NCI-H2081 (cell line): Measurements from ENCODE around the gene MDP1.
"Not testable (repeated sequence)": the region's sequence is repeated elsewhere in the genome, so short reads cannot be mapped to it uniquely, and the experiment has no call there.

Experiments used
- DNase-seq, 2 experiments: peaks; one replicate each; lab custom pipeline; 2025; lab: John Stamatoyannopoulos, UW

MDP1 gene

DNA sequence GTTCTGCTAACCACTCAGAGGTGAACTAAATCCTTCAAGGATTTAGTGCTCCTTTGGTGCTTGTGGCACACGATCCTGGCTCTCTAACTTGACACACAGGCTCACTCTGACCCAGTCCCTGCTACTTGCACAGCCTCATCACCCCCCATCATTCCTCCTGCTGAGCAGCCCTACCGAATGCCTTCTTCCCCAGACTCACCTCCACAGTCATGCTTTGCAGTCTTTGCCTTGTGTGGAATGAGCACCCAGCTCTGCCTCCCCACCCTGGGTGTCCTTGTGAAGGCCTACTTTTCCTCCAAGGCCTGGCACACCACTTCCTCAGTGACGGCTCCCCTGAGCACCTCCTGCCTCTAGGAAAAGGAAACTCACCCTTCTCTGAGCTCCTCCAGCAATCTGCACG lies 34.5 kb upstream of the MDP1 start:
- no peak for DNase-seq

DNA sequence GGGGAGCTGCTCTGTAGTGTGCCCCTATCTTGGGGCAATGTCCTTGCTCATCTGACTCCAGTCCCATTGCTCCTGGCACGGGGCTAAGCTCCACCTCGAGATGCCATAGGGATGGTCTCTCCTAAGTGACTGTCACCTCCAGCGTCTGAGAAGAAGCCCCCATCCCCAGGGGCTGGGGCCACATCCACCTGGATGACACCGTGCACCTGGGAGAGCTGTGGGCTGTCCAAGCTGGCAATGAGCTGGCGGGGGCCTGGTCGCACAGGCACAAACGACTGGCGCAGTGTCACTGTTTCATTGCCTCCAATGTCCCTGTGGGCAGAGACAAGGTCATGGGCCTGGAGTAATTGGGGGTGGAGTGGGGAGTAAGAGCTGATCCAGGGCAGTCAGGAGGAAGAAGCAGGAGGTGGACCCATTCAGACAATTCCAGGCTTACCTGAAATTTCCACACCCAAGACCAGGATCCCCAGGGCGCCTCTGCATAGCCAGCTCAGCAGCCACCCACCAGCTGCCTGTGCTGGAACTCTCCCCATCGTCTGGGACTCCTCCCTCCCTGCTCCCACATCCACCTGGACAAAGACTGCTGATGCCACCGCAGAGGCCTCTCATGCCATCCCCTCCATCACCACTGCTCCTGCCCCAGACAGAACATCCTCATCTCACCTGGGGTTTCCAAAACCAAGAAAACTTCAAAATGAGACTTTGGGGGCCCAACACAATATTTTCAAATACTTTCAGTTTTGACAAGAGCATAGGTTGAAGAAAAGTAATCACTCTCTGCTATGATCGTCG lies 33.6 kb upstream of the MDP1 start:
- no peak for DNase-seq

DNA sequence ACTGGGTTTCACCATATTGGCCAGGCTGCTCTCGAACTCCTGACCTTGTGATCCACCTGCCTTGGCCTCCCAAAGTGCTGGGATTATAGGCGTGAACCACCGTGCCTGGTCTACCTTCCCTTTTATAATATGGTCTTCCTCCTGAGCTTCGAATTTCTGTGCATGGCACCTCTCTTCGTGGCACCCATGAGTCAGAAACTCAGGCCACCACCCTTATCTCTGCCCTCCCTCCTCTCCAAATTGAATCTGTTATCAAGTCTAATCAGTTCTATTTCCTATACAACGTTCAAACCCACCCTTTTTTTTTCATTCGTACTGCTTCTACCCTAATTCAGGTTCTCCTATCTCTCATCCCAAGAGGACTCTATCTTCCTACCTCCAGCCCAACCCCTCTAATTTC lies 31.6 kb upstream of the MDP1 start:
- DNase-seq = no peak

DNA sequence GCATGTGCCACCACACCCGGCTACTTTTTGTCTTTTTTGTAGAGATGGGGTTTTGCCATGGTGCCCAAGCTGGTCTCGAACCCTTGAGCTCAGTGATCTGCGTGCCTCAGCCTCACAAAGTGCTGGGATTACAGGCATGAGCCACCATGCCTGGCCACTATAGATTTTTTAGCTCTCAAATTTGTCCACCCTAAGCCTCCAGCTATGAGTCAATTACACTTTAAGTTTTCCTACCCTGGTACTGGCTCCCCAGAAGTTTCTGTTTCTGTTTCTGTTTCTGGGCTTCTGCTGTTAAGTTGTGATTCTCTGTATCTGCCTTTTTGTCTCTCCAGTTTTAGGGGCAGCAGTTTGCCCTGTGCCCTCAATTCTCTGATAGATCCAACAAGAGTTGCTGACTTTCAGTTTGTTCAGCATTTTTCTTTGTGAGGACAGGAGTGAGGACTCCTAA lies 30.9 kb upstream of the MDP1 start:
- no peak for DNase-seq

DNA sequence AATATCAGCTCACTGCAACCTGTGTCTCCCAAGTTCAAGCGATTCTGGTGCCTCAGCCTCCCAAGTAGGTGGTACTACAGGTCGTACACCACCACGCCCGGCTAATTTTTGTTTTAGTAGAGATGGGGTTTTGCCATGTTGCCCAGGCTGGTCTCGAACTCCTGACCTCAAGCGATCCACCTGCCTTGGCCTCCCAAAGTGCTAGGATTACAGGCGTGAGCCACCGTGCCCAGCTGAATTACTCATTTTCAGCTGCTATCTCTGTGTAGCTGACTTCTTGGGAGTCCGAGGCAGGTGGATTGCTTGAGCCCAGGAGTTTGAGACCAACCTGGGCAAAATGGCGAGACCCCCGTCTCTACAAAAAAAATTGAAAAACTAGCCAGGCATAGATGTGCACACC lies 29.5 kb upstream of the MDP1 start:
- DNase-seq = not testable (repeated sequence)

DNA sequence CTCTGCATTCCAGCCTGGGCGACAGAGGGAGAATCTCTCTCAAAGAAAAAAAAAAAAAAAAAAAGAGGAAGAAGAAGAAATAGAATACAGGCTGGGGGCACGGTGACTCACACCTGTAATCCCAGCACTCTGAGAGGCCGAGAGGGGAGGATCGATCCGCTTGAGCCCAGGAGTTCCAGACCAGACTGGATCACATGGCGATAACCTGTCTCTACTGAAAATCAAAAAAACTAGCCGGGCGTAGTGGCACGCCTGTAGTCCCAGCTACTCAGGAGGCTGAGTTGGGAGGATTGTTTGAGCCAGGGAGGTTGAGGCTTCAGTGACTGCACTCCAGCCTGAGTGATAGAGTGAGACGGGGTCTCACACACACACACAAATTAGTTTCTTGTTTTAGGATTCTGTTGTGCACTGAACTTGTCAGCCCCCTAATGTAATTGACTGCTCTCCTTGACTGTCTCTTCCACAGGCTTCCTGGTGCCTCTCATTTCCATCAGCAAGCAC lies 27.5 kb upstream of the MDP1 start:
- DNase-seq = no peak

DNA sequence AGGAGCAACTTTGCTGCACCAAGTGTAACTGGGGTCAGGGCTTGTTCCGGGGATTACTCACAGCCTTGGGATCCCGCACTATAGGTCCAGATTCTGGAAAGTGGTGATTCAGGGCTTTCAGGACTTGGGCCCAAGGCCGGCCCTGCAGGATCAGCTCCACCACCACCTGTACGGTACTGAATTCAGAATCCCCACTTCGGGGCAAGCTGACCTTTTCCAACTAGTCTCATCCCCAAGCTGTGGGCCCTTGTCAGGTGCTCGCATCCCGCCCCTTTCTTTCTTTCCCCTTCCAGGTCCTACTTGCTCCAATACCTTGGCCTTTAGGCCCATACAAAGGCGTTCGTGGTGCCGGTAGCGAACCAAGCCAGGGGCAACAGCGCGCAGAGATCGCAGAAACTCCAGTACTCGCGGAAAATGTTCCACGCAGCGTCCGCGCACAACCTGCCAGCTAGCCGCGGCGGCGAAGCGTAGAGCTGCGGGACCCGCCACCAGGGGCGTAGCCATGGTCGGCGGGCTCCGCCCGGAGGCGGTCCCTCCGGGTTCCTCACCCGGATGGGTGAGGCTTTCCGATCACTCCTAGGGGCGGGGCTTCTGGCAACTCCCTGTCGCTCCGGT lies 26.1 kb upstream of the MDP1 start:
- peak; percentile 91 to 92 for DNase-seq

DNA sequence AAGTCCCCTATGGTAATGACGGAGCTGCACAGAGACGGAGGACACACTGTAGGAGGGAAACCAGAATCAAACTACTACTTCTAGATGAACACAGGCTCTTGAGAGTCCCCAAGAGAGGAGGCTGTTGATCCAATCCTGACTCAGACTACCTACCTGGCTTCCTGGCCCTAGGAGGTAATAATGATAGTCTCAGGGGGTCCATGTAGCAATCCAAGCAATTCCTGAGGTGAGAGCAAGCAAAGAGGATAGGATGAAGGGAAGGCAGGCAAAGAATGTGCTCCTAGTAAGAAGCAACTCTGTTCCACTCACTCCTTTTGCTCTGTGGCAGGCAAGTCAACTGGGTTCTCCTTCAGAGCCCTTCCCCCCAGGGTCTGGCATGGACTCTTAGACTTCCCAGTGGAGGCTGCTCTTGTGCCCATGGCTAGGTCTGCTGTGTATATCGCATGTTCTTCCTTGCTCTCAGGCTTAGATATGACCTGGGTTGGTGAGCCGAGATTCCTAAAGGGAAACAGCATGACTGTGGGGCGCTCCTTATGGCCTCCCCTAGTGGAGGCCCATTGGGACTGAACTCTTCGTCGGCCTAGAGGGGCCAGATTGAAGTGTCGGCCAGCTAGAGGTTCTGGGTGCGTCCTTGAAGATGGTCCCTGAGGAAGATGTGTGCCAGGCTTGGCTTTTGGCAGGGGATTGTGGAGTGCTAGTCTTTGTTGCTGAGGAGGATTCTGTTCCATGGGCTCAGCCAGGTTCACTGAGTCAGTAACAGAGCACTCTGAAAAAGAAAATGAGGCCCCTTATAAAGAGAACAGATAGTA lies 24.4 kb upstream of the MDP1 start:
- DNase-seq = no peak

DNA sequence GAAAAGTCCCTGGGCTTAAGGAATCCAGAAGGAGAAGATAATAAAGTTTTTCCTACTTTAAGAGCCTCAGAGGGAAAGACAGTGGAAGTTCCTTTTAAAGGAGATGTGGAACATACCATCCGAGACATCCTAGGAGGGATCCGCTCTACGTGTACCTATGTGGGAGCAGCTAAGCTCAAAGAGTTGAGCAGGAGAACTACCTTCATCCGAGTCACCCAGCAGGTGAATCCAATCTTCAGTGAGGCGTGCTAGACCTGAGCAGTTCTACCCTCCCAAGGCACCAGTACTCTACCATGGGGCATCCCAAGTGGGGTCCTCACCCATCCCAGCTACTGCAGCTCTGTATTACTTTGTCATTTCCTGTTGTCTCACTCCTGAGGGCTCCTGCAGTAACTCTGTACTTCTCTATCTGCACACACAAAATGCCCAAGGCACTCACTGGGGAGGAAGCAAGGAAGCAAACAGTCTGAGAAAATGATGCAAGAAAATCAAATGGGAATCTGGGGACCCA lies 22.7 kb upstream of the MDP1 start:
- DNase-seq = no peak

DNA sequence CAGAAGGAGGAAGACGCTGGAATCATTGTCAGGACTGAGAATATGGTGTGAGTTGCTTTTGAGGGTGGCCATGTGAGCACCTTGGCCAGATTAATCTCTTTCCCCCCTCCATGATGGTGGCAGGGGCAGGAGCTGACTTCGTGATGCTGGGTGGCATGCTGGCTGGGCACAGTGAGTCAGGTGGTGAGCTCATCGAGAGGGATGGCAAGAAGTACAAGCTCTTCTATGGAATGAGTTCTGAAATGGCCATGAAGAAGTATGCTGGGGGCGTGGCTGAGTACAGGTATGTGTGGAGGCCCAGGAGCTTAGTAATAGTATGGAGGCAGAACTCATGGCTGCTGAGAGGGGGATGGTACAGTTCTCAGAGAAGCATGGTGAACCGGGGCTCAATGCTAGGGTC lies 22.3 kb upstream of the MDP1 start:
- DNase-seq = no peak

DNA sequence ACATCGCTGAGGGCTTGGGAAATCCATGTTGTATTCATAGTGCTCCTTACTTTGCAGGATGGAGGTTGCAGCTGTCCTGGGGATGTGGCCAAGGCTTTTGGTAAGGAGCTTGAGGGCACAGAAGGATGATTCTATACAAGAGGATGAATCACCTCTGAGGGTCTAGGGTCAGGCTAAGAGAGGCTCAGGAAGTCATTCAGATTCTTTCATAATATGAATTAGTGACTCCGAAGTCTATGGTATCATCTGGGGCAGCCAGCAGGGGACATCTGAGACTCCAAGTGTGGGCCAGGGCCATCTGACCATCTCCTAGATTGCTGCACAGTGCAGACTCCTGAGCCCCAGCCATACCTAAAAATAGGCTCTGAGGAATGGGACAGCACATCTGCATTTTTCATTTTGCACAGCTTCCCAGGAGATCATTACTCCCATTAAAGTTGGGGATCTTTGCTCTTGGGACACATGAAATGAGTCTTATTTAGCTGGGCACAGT lies 21.6 kb upstream of the MDP1 start:
- no peak for DNase-seq

DNA sequence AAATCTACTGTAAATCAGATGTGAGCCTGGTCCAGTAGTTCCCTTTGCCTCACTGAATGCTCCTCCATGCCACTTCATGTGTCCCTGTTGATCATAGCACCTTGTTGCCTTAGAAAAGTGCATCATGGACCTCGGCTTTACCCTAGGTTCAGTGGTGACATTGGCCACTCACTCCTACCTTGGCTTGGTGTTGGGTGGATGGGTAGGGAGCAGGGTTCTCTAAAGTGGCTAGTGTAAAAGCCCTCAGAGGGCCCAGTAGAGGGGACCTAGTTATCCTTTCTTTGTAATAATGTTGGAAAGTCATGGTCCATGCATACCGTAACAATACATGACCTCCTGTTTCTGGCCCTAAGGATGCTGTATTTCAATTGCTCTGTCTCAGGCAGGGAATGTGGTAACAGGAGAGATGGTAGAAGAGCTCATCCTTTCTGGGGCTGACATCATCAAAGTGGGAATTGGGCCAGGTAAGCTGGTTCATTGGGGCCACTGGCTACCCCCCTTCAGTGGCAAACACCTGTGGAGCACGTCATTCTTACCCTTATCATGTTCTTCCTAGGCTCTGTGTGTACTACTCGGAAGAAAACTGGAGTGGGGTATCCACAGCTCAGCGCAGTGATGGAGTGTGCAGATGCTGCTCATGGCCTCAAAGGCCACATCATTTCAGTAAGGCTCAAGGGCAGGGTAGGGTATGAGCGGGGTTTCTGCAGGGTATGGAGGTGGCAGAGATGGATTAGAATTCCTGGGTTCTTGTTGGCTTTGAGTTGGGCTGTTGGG lies 21.0 kb upstream of the MDP1 start:
- DNase-seq = no peak

DNA sequence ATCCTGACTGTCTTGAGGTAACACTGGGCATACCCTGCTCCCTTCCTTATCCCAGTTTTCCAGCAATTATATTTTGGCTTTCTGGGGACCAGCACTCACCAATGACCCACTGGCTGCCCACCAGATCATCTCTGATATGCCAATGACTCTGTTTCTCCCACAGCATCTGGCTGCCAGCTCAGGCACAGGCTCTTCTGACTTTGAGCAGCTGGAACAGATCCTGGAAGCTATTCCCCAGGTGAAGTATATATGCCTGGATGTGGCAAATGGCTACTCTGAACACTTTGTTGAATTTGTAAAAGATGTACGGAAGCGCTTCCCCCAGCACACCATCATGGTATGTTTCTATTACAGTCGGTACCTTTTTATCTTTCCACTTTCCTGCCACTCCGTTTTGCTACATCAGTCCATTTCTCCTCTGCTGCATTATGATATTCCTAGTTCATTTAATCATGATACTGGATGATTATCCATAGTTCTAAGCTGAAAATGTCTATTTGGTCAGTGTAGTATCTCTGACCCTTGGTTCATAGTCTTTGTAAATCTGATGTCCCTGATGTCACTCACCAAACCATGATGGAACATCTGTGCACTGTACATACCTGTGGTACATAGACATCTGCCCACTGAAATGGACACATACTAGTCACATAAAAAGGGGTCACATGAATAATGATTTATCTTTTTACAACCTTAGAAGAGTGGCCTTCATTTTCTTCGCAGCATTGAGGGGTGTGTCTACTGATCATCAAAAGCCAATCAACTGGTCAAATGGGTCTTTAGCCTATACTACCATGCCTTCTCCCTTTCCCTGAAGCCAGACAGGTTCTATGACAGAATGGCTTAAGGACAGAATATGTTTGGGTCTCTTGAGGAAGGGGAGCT lies 20.2 kb upstream of the MDP1 start:
- no peak for DNase-seq

DNA sequence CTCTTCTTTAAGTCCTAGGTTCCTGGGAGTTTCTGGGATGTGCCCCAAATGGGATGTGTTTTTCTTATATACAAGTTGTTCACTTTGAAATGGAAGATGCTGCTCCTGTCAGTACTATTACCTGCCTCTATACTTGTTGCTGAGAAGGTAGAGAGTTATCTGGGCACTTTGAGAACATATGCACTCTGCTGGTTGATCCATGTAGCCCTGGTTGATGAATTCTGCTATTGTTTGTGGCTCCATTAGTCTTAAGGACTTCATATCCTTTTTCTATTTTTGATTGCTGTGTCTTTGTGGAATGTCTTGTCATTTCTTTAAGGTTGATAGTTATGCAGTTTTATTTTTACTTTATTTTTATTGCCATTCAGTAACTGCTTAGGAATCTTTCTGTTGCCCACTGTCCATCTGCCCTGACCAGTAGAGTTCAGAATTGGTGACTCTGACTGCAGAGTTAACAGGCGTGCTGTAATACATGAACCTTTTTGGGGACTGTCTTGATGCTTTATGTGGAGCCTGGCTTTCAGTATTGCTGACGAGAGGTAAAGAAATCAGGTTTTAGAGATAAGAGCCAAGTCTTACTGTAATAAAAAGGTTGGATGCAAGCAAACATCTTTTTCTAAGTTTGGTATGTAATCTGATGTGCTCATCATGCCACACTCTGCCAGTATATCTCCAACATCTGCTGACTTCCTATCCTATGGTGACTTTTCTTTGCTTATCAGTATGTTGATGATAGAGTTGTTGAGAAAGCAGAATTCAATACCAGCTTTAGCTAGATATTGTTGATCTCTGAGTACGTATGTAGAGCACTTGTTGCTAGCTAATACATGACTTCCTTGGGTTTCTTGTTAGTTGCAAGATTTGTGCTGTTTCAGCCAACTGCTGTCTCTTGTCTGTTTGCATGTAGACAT lies 18.5 kb upstream of the MDP1 start:
- DNase-seq = no peak

DNA sequence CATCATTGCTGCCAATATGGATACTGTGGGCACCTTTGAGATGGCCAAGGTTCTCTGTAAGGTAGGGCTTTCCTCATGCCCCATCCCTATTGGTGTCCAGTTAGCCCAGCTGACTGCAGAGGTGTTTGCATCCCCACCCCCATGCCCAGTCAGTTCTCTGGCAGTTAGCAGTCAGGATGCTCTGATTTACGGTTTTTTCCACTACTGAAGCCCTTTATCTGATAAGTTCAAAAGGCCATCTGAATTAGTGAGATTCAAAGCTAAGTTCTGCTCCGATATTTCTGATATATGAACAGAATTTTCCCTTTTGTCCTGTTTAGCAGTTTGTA lies 17.6 kb upstream of the MDP1 start:
- DNase-seq = no peak

DNA sequence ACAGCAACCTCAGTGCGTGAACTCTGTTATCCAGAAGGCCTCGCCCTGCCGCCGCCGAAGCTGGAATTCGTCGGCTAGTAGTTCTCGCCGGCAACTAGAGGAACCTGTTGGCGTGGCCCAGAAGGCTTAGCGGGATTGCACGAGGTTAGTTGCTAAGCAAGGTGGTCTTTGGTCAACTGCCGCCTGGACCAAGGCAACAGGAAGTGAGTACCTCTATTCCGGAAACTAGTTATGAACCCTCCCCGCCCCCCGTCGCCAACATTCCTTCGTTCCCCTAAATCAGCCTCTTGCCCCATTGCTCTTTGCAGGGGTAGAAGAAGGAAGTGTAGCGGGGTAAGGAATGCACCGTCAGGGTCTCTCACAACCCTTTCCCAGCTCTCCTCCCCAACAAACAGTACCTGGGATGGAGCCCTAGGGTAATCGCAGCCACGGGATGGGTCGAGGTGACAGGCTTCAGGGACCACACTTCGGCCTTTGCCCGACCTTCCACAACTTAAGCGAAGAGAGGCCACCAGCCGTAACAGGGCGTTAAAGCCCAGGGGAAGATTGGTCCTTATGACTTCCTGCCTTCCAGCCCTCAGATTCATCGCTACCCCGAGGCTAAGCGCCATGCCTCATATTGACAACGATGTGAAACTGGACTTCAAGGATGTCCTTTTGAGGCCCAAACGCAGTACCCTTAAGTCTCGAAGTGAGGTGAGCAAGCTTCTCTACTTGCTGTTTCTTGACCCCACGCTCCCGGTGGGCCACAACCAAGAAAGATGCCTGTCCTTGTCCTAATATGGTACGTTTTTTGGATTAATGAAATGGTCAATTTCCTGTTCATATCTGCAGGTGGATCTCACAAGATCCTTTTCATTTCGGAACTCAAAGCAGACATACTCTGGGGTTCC lies 17.0 kb upstream of the MDP1 start, which contains the start of gene GMPR2:
Gene GMPR2 (plus strand): TSS at position 285 of the 893 bp plus-strand sequence. CDS start 325 bp downstream, at position 610.
- DNase-seq = no peak

DNA sequence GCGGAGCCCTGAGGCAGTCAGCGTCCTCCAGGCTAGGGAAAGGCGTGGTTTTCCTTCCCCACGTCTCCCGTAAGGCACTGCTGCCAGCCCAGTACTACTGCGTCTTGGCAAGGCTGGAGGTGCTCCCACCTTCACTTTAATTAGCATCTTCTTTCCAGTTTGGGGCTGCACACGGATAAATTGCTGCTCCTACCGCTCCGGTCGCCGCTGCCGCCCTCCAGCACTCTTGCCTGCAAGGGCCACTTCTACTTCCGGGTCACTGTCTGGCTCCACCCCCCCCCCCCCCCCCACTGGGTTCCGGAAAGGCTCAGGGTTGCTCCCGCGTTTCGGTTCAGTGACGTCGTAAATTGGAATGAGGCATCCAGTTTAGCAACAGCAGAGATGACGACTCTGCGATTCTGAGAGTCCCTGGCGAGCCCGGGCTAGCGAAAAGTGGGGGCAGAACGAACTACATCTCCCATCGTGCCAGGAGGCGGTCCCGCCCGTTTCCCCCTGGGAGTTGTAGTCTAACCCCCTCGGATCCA lies 16.3 kb upstream of the MDP1 start, which contains the start of gene NEDD8:
Gene NEDD8 (minus strand): TSS at position 247 of the 524 bp plus-strand sequence. CDS start 100 bp downstream, at position 147.
- peak; percentile 79 to 87 for DNase-seq
